Neural cell (in vitro differentiated cells): ENCODE measurements around the gene ATP11A.

ENCODE experiments used
- EP300 ChIP-seq: fragments of 450-650 bp; conservative IDR thresholded peaks from 2 replicates; pipeline ENCODE4 v1.6.1; 2014; ENCODE audit warnings: antibody characterized with exemption, mild to moderate bottlenecking, moderate library complexity; ENCODE audit not compliant: poor library complexity, severe bottlenecking
- EZH2 ChIP-seq: fragments of 200-600, 300-800 bp; shearing (Covaris generic), sonication (generic); IDR thresholded peaks from 2 replicates; pipeline ENCODE4 v1.6.1; 2014; ENCODE audit warnings: antibody characterized with exemption, low read length, borderline replicate concordance, mild to moderate bottlenecking; ENCODE audit not compliant: insufficient read depth, poor library complexity, severe bottlenecking
- POLR2AphosphoS5 ChIP-seq: IDR thresholded peaks from 2 replicates; pipeline ENCODE4 v1.6.1; 2012
- RAD21 ChIP-seq: fragments of 450-650 bp; conservative IDR thresholded peaks from 2 replicates; pipeline ENCODE4 v1.6.1; 2014; ENCODE audit warnings: antibody characterized with exemption, mild to moderate bottlenecking, moderate library complexity
- TF ChIP-seq, protein P1 (sequence below): fragments of 450-650 bp; IDR thresholded peaks from 2 replicates; pipeline ENCODE4 v1.5.1; 2014; ENCODE audit warnings: antibody characterized with exemption, mild to moderate bottlenecking, moderate library complexity; ENCODE audit not compliant: poor library complexity, severe bottlenecking

DNA sequence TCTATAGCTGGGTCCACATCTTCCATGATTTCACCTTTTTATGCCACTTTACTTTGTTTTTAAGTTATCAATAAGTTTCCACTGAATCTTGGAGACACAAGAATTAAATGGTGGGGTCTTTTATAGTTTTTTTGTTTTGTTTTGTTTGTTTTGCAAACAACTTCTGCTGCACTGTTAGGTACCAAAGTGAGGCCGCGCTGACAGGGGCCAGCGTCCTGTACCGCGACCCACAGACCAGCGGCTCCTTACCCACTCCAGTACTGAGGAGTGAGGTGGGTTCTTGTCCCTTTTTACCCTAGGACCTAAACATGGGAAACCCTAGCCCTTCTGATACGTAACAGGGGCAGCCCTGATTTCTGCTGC lies 203.3 kb downstream of the ATP11A start:
- TF ChIP-seq EP300 (no peak), RAD21 (no peak), EZH2 (no peak), POLR2AphosphoS5 (no peak)
- TF ChIP-seq, protein P1, sequence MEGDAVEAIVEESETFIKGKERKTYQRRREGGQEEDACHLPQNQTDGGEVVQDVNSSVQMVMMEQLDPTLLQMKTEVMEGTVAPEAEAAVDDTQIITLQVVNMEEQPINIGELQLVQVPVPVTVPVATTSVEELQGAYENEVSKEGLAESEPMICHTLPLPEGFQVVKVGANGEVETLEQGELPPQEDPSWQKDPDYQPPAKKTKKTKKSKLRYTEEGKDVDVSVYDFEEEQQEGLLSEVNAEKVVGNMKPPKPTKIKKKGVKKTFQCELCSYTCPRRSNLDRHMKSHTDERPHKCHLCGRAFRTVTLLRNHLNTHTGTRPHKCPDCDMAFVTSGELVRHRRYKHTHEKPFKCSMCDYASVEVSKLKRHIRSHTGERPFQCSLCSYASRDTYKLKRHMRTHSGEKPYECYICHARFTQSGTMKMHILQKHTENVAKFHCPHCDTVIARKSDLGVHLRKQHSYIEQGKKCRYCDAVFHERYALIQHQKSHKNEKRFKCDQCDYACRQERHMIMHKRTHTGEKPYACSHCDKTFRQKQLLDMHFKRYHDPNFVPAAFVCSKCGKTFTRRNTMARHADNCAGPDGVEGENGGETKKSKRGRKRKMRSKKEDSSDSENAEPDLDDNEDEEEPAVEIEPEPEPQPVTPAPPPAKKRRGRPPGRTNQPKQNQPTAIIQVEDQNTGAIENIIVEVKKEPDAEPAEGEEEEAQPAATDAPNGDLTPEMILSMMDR = no peak
